T1000 (cell line): ENCODE data around the gene NEDD9.

Experiments
- DNase-seq: peaks from one replicate; lab custom pipeline; 2025; ENCODE audit warnings: mixed read lengths; lab: John Stamatoyannopoulos, UW

The NEDD9 gene

GRCh38 chr6:11232193-11232769 is at the start of gene NEDD9:
TSS of gene NEDD9 (minus strand) at chr6:11232668. CDS start at chr6:11232515, 153 bp downstream.
- DNase-seq, result peak; percentile 83

- DNase-seq, result no peak
These were observed 49.8 kb upstream of the NEDD9 start for GRCh38 chr6:11282245-11282644.

GRCh38 chr6:11280394-11280793 is 47.9 kb upstream of the NEDD9 start:
- DNase-seq, result no peak

GRCh38 chr6:11279284-11279689 is 46.8 kb upstream of the NEDD9 start:
- no peak for DNase-seq

- DNase-seq, result no peak
These were observed 45.7 kb upstream of the NEDD9 start for GRCh38 chr6:11278207-11278559.

- no peak for DNase-seq
These were observed 45.1 kb upstream of the NEDD9 start for GRCh38 chr6:11277275-11278206.

GRCh38 chr6:11276911-11277274 is 44.4 kb upstream of the NEDD9 start:
- DNase-seq, result no peak

GRCh38 chr6:11276228-11276627 is 43.8 kb upstream of the NEDD9 start:
- DNase-seq, result no peak

- DNase-seq, result no peak
These were observed 43.1 kb upstream of the NEDD9 start for GRCh38 chr6:11275598-11275997.

GRCh38 chr6:11273406-11274065 is 41.1 kb upstream of the NEDD9 start:
- no peak for DNase-seq

GRCh38 chr6:11272491-11273192 is 40.2 kb upstream of the NEDD9 start:
- no peak for DNase-seq

- DNase-seq, result no peak
These were observed 39.0 kb upstream of the NEDD9 start for GRCh38 chr6:11271228-11272020.

GRCh38 chr6:11270030-11271027 is 37.9 kb upstream of the NEDD9 start:
- no peak for DNase-seq

- DNase-seq, result no peak
These were observed 36.5 kb upstream of the NEDD9 start for GRCh38 chr6:11268978-11269377.

GRCh38 chr6:11266926-11267325 is 34.5 kb upstream of the NEDD9 start:
- no peak for DNase-seq

- no peak for DNase-seq
These were observed 33.5 kb upstream of the NEDD9 start for GRCh38 chr6:11265932-11266331.

GRCh38 chr6:11264100-11264499 is 31.6 kb upstream of the NEDD9 start:
- no peak for DNase-seq

- DNase-seq, result no peak
These were observed 30.9 kb upstream of the NEDD9 start for GRCh38 chr6:11263291-11263775.

- no peak for DNase-seq
These were observed 29.8 kb upstream of the NEDD9 start for GRCh38 chr6:11262242-11262641.
